Measurements from ENCODE around the gene LCE1A.

The LCE1A gene, protein sequence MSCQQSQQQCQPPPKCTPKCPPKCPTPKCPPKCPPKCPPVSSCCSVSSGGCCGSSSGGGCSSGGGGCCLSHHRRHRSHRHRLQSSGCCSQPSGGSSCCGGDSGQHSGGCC

DNA sequence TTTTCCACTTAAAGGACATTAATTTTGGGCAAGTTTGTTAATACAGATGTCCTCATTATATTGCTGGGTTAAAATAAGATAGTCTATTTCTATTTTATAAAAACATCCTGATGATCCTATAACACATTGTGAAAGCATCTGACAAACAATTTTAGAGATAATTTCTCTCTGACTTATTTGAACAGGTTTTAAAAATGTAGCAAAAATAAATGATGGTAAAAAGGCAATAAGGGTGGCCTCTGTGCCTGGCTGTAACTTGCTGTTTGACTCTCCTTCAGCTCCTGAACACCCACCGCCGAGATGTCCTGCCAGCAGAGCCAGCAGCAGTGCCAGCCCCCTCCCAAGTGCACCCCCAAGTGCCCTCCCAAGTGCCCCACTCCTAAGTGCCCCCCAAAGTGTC, at the start of gene LCE1A:
TSS of gene LCE1A (plus strand) at position 301 of the 400 bp plus-strand sequence. CDS start at position 301, 0 bp downstream.
- Histone ChIP-seq H3K4me3 (ENCODE audit: low read depth, low read length) (no peak within 1 kb of the TSS), H3K9ac (ENCODE audit: low read depth, low read length) (no peak within 1 kb of the TSS), H3K9me3 (ENCODE audit: control insufficient read depth, insufficient read depth, low read length) (peaks cover 80% of the 10 kb centered on the region), H3K27me3 (ENCODE audit: control insufficient read depth, insufficient read depth, low read length) (no peaks in the 10 kb centered on the region), H3K4me1 (ENCODE audit: control insufficient read depth, insufficient read depth, low read length) (no peaks in the 10 kb centered on the region), H3K36me3 (ENCODE audit: control insufficient read depth, insufficient read depth, low read length) (no peaks in the 10 kb centered on the region), H3K27ac (ENCODE audit: low read depth, low read length) (no peak within 1 kb of the TSS)

DNA sequence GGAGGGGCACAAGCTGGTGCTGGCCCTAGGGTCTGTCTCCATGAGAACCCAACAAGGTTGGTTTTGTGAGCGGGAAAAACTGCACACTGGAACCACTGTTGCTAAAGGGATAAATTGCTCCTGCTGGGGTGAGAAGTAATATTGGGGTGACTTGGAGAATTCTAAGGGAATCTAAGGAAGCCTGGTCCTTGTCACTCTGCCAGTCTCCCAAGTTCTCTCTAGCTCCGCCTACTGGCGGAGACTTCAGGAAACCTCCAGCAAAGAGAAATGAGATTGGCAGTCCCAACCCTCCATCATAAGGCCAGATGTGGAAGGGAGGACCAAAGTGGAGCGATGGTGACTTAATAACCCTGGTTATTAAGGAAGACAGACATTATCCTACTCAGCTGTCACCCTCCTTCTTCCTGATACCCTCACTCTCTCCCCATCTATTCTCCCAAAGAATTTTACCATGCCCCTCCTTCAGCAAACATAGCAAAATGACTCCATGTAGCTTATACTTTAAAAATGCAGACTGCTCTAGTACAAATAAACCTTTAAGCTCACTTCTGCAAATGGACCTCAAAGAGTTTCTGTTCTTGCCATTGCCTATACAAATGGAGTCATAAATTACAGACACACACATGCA, 49.6 kb upstream of the LCE1A start:
- H3K9me3 ChIP-seq (ENCODE audit: control insufficient read depth, insufficient read depth, low read length), result peaks cover 83% of the 10 kb centered on the region
- no peak overlapping the region for H3K4me3 ChIP-seq (ENCODE audit: low read depth, low read length)
- no peak overlapping the region for H3K27ac ChIP-seq (ENCODE audit: low read depth, low read length)
- H3K4me1 ChIP-seq (ENCODE audit: control insufficient read depth, insufficient read depth, low read length), result no peaks in the 10 kb centered on the region
- no peaks in the 10 kb centered on the region for H3K36me3 ChIP-seq (ENCODE audit: control insufficient read depth, insufficient read depth, low read length)
- H3K27me3 ChIP-seq (ENCODE audit: control insufficient read depth, insufficient read depth, low read length), result no peaks in the 10 kb centered on the region
- no peak overlapping the region for H3K9ac ChIP-seq (ENCODE audit: low read depth, low read length)

DNA sequence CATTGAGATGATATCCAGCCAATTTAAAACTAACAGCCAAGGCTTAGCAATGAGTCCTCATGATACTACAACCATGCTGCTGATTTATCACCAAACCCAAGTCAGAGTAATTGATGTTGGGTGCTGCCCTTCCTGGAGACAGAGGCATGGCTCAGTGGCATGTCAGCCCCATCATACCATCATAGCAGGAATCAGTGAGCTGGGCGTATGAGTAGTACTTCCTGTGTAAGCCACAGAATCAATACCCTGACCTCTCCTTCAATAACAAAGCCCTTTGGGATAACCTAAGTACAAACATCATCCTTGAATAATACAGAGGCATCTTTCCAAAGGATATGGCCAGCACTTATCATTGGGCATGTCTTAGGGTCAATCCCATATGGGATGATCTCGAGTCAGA, 44.2 kb upstream of the LCE1A start:
- no peaks in the 10 kb centered on the region for H3K4me1 ChIP-seq (ENCODE audit: control insufficient read depth, insufficient read depth, low read length)
- H3K27ac ChIP-seq (ENCODE audit: low read depth, low read length), result no peak overlapping the region
- H3K36me3 ChIP-seq (ENCODE audit: control insufficient read depth, insufficient read depth, low read length), result no peaks in the 10 kb centered on the region
- peaks cover 88% of the 10 kb centered on the region for H3K9me3 ChIP-seq (ENCODE audit: control insufficient read depth, insufficient read depth, low read length)
- no peak overlapping the region for H3K9ac ChIP-seq (ENCODE audit: low read depth, low read length)
- H3K4me3 ChIP-seq (ENCODE audit: low read depth, low read length), result no peak overlapping the region
- no peaks in the 10 kb centered on the region for H3K27me3 ChIP-seq (ENCODE audit: control insufficient read depth, insufficient read depth, low read length)

DNA sequence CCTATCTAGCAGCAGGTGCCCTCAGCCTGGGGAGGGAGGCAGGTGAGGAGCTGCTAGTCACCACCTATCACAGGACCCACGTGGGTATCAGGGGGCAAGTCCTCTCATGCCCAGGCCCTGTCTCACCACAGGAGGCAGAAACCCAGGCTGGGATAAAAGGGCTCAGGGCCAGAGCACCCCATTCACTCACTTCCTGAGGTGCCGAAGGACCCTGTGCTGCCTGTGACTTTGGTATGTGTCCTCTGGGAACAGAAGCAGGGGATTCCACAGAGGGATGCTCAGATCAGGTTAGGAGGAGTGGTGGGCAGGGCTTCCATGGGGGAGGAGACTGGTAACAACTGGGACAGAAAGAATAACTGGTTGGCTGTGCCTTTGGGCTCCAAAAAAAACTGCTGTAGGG, 41.2 kb upstream of the LCE1A start, which contains the start of gene LCE1E:
TSS of gene LCE1E (plus strand) at position 181 of the 400 bp plus-strand sequence. CDS start 1,043 bp downstream, outside the sequence.
- Histone ChIP-seq H3K4me3 (ENCODE audit: low read depth, low read length) (no peak within 1 kb of the TSS), H3K27ac (ENCODE audit: low read depth, low read length) (no peak within 1 kb of the TSS), H3K4me1 (ENCODE audit: control insufficient read depth, insufficient read depth, low read length) (no peaks in the 10 kb centered on the region), H3K27me3 (ENCODE audit: control insufficient read depth, insufficient read depth, low read length) (no peaks in the 10 kb centered on the region), H3K9ac (ENCODE audit: low read depth, low read length) (no peak within 1 kb of the TSS), H3K9me3 (ENCODE audit: control insufficient read depth, insufficient read depth, low read length) (peaks cover 92% of the 10 kb centered on the region), H3K36me3 (ENCODE audit: control insufficient read depth, insufficient read depth, low read length) (no peaks in the 10 kb centered on the region)

DNA sequence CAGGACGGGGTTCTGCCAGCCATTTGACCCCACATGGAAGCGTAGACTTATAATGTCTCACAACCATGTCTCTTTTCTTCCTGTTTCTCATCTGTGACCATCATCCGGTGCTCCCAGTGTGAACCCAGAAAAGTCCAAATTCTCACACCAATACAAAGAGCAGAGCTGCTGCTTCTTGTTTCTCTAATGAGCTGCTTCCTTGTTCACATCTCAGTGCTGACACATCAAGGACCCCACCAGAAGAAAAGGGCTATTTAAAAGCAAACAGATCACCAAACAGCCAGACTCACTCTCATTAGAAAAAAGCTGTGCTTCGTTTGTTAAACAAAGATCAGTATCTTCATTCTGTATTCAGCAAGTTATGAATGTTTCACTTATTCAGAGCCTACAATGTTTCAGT, 31.6 kb upstream of the LCE1A start:
- Histone ChIP-seq H3K9me3 (ENCODE audit: control insufficient read depth, insufficient read depth, low read length) (peaks cover 88% of the 10 kb centered on the region), H3K4me3 (ENCODE audit: low read depth, low read length) (no peak overlapping the region), H3K27ac (ENCODE audit: low read depth, low read length) (no peak overlapping the region), H3K9ac (ENCODE audit: low read depth, low read length) (no peak overlapping the region), H3K36me3 (ENCODE audit: control insufficient read depth, insufficient read depth, low read length) (no peaks in the 10 kb centered on the region), H3K27me3 (ENCODE audit: control insufficient read depth, insufficient read depth, low read length) (no peaks in the 10 kb centered on the region), H3K4me1 (ENCODE audit: control insufficient read depth, insufficient read depth, low read length) (no peaks in the 10 kb centered on the region)

DNA sequence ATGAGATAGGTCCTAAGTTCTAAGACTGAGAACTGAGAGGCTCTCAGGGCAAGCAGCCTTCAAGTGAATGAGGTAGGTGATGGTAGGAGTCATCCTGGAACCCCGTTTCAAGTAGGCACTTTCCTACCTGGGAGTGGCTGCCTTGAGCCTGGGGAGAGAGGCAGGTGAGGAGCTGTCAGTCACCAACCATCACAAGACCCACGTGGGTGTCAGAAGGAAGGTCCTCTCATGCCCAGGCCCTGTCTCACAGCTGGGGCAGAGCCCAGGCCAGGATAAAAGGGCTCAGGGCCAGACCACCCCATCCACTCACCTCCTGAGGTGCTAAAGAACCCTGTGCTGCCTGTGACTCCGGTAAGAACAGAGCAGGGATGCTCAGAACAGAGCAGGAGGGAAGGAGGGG, 30.9 kb upstream of the LCE1A start, which contains the start of gene LCE1D:
TSS of gene LCE1D (plus strand) at position 301 of the 400 bp plus-strand sequence. CDS start 1,074 bp downstream, outside the sequence.
- H3K27ac ChIP-seq (ENCODE audit: low read depth, low read length), result no peak within 1 kb of the TSS
- no peaks in the 10 kb centered on the region for H3K4me1 ChIP-seq (ENCODE audit: control insufficient read depth, insufficient read depth, low read length)
- H3K27me3 ChIP-seq (ENCODE audit: control insufficient read depth, insufficient read depth, low read length), result no peaks in the 10 kb centered on the region
- H3K4me3 ChIP-seq (ENCODE audit: low read depth, low read length), result no peak within 1 kb of the TSS
- no peaks in the 10 kb centered on the region for H3K36me3 ChIP-seq (ENCODE audit: control insufficient read depth, insufficient read depth, low read length)
- H3K9ac ChIP-seq (ENCODE audit: low read depth, low read length), result no peak within 1 kb of the TSS
- peaks cover 88% of the 10 kb centered on the region for H3K9me3 ChIP-seq (ENCODE audit: control insufficient read depth, insufficient read depth, low read length)

DNA sequence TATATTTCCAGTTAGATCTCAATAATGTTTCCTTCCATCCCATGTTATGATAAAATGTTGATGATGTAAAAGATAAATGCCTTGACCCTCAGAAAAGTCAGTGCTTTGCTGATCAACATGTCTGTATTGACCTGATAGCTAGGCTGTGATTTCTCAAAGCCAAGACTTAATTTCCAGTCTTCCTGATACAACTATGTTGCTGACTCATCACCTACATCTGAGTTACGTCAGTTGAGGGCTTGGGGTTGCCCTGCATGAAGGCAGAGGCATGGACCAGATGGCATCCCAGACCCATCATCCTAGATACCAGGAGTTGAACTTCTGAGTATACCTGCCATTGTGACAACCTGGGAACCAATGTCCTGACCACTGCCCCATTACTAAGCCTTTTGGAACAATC, 25.9 kb upstream of the LCE1A start:
- Histone ChIP-seq H3K27ac (ENCODE audit: low read depth, low read length) (no peak overlapping the region), H3K9ac (ENCODE audit: low read depth, low read length) (no peak overlapping the region), H3K4me1 (ENCODE audit: control insufficient read depth, insufficient read depth, low read length) (no peaks in the 10 kb centered on the region), H3K4me3 (ENCODE audit: low read depth, low read length) (no peak overlapping the region), H3K36me3 (ENCODE audit: control insufficient read depth, insufficient read depth, low read length) (no peaks in the 10 kb centered on the region), H3K27me3 (ENCODE audit: control insufficient read depth, insufficient read depth, low read length) (no peaks in the 10 kb centered on the region), H3K9me3 (ENCODE audit: control insufficient read depth, insufficient read depth, low read length) (peaks cover 88% of the 10 kb centered on the region)

DNA sequence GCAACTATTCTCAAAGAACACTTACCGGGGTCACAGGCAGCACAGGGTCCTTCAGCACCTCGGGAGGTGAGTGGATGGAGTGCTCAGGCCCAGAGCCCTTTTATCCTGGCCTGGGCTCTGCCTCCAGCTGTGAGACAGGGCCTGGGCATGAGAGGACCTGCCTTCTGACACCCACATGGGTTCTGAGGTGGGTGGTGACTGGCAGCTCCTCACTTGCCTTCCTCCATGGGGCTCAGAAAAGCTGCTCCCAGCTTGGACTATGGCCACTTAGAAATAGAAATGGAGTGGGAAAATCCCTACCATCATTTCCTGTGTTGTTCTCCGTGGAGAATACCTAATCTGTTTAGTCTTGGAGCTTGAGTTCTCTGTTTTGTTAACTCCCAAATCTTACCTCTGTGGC, 20.7 kb upstream of the LCE1A start, which contains the start of gene LCE1C:
TSS of gene LCE1C (minus strand) at position 76 of the 400 bp plus-strand sequence. CDS start 1,173 bp downstream, outside the sequence.
- Histone ChIP-seq H3K9ac (ENCODE audit: low read depth, low read length) (no peak within 1 kb of the TSS), H3K4me1 (ENCODE audit: control insufficient read depth, insufficient read depth, low read length) (no peaks in the 10 kb centered on the region), H3K4me3 (ENCODE audit: low read depth, low read length) (no peak within 1 kb of the TSS), H3K27me3 (ENCODE audit: control insufficient read depth, insufficient read depth, low read length) (no peaks in the 10 kb centered on the region), H3K27ac (ENCODE audit: low read depth, low read length) (no peak within 1 kb of the TSS), H3K9me3 (ENCODE audit: control insufficient read depth, insufficient read depth, low read length) (peaks cover 93% of the 10 kb centered on the region), H3K36me3 (ENCODE audit: control insufficient read depth, insufficient read depth, low read length) (no peaks in the 10 kb centered on the region)

DNA sequence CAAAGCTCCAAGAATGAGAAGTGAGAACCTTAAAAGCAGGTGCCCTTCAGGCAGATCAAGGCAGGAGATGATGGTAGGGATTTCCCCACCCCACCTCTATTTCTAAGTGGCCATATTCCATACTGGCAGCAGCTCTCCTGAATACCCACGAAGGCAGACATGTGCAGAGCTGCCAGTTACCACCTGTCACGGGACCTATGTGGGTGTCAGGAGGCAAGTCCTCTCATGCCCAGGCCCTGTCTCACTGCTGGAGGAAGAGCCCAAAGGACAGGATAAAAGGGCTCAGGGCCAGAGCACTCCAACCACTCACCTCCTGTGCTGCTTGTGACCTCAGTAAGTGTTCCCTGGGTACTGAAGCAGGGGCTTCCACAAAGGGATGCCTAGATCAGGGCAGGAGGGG, 16.2 kb upstream of the LCE1A start:
- no peaks in the 10 kb centered on the region for H3K4me1 ChIP-seq (ENCODE audit: control insufficient read depth, insufficient read depth, low read length)
- no peaks in the 10 kb centered on the region for H3K27me3 ChIP-seq (ENCODE audit: control insufficient read depth, insufficient read depth, low read length)
- no peak overlapping the region for H3K9ac ChIP-seq (ENCODE audit: low read depth, low read length)
- peaks cover 93% of the 10 kb centered on the region for H3K9me3 ChIP-seq (ENCODE audit: control insufficient read depth, insufficient read depth, low read length)
- no peak overlapping the region for H3K4me3 ChIP-seq (ENCODE audit: low read depth, low read length)
- H3K27ac ChIP-seq (ENCODE audit: low read depth, low read length), result no peak overlapping the region
- no peaks in the 10 kb centered on the region for H3K36me3 ChIP-seq (ENCODE audit: control insufficient read depth, insufficient read depth, low read length)

DNA sequence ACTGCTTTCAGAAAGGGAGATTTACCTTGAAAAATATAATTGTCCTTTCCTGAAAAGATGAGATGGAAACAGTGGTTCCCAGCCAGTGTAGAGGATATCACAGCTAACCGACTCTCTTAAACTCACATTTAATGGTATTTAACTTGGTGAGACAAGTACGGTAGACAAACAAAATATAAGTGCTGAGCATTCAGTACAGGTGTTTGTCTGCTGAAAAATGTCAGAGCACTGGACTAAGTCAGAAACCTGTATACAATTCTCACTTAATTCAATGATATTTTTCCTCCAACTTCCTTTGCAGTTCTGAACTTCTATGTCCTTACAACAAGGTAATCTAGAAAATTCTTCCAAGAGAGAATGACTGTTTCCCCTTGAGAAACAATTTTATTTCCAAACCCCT, 15.6 kb upstream of the LCE1A start, which contains the start of gene LCE1B:
TSS of gene LCE1B (plus strand) at position 301 of the 400 bp plus-strand sequence. CDS start 476 bp downstream, outside the sequence.
- no peaks in the 10 kb centered on the region for H3K27me3 ChIP-seq (ENCODE audit: control insufficient read depth, insufficient read depth, low read length)
- H3K36me3 ChIP-seq (ENCODE audit: control insufficient read depth, insufficient read depth, low read length), result no peaks in the 10 kb centered on the region
- H3K9ac ChIP-seq (ENCODE audit: low read depth, low read length), result no peak within 1 kb of the TSS
- H3K27ac ChIP-seq (ENCODE audit: low read depth, low read length), result no peak within 1 kb of the TSS
- H3K9me3 ChIP-seq (ENCODE audit: control insufficient read depth, insufficient read depth, low read length), result peaks cover 94% of the 10 kb centered on the region
- no peaks in the 10 kb centered on the region for H3K4me1 ChIP-seq (ENCODE audit: control insufficient read depth, insufficient read depth, low read length)
- no peak within 1 kb of the TSS for H3K4me3 ChIP-seq (ENCODE audit: low read depth, low read length)

DNA sequence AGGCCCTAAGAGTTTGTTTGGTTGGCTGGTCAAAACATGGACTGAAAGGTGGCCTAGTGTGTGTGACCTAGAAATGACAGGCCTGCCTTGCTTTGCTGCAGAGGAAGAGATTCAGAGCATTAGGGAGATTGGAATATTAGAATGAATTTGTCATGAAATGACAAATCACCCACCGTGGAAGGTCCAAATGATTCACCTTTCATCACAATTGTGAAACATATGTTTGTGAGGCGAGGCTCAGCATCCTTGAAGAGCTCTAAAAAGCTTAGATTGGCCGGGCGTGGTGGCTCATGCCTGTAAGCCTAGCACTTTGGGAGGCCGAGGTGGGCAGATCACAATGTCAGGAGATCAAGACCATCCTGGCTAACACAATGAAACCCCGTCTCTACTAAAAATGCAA, 10.0 kb upstream of the LCE1A start:
- H3K9me3 ChIP-seq (ENCODE audit: control insufficient read depth, insufficient read depth, low read length), result peaks cover 77% of the 10 kb centered on the region
- H3K4me3 ChIP-seq (ENCODE audit: low read depth, low read length), result no peak overlapping the region
- H3K4me1 ChIP-seq (ENCODE audit: control insufficient read depth, insufficient read depth, low read length), result no peaks in the 10 kb centered on the region
- H3K27me3 ChIP-seq (ENCODE audit: control insufficient read depth, insufficient read depth, low read length), result no peaks in the 10 kb centered on the region
- H3K9ac ChIP-seq (ENCODE audit: low read depth, low read length), result no peak overlapping the region
- no peaks in the 10 kb centered on the region for H3K36me3 ChIP-seq (ENCODE audit: control insufficient read depth, insufficient read depth, low read length)
- no peak overlapping the region for H3K27ac ChIP-seq (ENCODE audit: low read depth, low read length)

All from HUES48 (cell line).